GM12878 (cell line): ENCODE results near the gene TSPAN31. TPM values are rescaled to one million over a fixed set of nuclear protein-coding genes. Genes with fewer than 3 reads are reported as not detected.

Experiments used
- ATAC-seq: fragments of 200-7000 bp; cut with Tn5 transposase; 3 replicates; pipeline ENCODE4 v1.9.1; 2020; ENCODE audit warnings: mild to moderate bottlenecking, moderate library complexity
- BruUV-seq: library from RNA; stranded (reverse); fragments of 400-500 nt; replicated peaks from 2 replicates; lab custom pipeline; 2021; lab: Mats Ljungman, UMichigan
- CTCF ChIA-PET: fragments of 300-600 bp; sonication (Branson Sonifier 250); formaldehyde crosslinking; extraction: SDS; loops from one replicate; lab custom pipeline; 2021; ENCODE audit warnings: inconsistent platforms; lab: Yijun Ruan, JAX
- POLR2A ChIA-PET: fragments of 350-600 bp; formaldehyde crosslinking; extraction: SDS; loops from one replicate; lab custom pipeline; 2021; ENCODE audit warnings: inconsistent platforms; lab: Charles Lee
- RAD21 ChIA-PET: fragments of 300-600 bp; sonication (Branson Sonifier 250); formaldehyde crosslinking; loops from one replicate; lab custom pipeline; 2023; ENCODE audit warnings: antibody characterized with exemption; ENCODE audit not compliant: unreplicated experiment; lab: Charles Lee
- SMC1A ChIA-PET: fragments of 300-600 bp; sonication (Branson Sonifier 250); formaldehyde crosslinking; loops from one replicate; lab custom pipeline; 2023; ENCODE audit not compliant: unreplicated experiment, uncharacterized antibody; lab: Charles Lee
- DNase-seq: peaks from one replicate; pipeline ENCODE4 v3.0.0-alpha.2; 2011; ENCODE audit warnings: low read depth, low spot score
- FAIRE-seq: peaks from 3 replicates; lab custom pipeline; 2011; peaks lifted over from hg19 to GRCh38; lab: Jason Lieb, UNC
- H2AFZ ChIP-seq: 2 replicates; pipeline ENCODE4 v1.6.0; 2011; ENCODE audit warnings: low read depth, low read length, control low read depth; ENCODE audit not compliant: control insufficient read depth
- H3K27ac ChIP-seq: 2 replicates; pipeline ENCODE4 v1.5.1; 2011; ENCODE audit warnings: control low read depth; ENCODE audit not compliant: control insufficient read depth, insufficient read depth
- H3K27me3 ChIP-seq, 2 experiments: replicated peaks in 1 of 2; 2 replicates each; pipeline versions ENCODE4 v1.6.0 to v1.6.1; 2011; ENCODE audit warnings: low read length in 1 of 2; ENCODE audit not compliant: control insufficient read depth in 2 of 2, insufficient read depth in 2 of 2
- H3K36me3 ChIP-seq, 2 experiments: 2 replicates each; pipeline ENCODE4 v1.5.1; 2011; ENCODE audit warnings: low read length in 1 of 2; ENCODE audit not compliant: control insufficient read depth in 2 of 2, insufficient read depth in 2 of 2
- H3K4me1 ChIP-seq: 2 replicates; pipeline ENCODE4 v1.6.1; 2011; ENCODE audit warnings: mild to moderate bottlenecking, low read length, moderate library complexity, mixed read lengths; ENCODE audit not compliant: control insufficient read depth, insufficient read depth
- H3K4me2 ChIP-seq: 2 replicates; pipeline ENCODE4 v1.6.0; 2011; ENCODE audit warnings: control low read depth; ENCODE audit not compliant: control insufficient read depth, insufficient read depth
- H3K4me3 ChIP-seq: fragments of 200-600 bp; sonication (generic); 2 replicates; pipeline ENCODE4 v1.5.1; 2016
- H3K79me2 ChIP-seq: 2 replicates; pipeline ENCODE4 v1.6.0; 2011; ENCODE audit warnings: low read length; ENCODE audit not compliant: control insufficient read depth, insufficient read depth
- H3K9ac ChIP-seq: 2 replicates; pipeline ENCODE4 v1.8.0; 2011; ENCODE audit warnings: low read length, control low read depth, mixed read lengths; ENCODE audit not compliant: control insufficient read depth, insufficient read depth
- H3K9me3 ChIP-seq: replicated peaks from 3 replicates; pipeline ENCODE4 v1.5.1; 2011; ENCODE audit warnings: mild to moderate bottlenecking, low read length; ENCODE audit not compliant: control insufficient read depth, insufficient read depth
- H4K20me1 ChIP-seq: 2 replicates; pipeline ENCODE4 v1.6.0; 2011; ENCODE audit not compliant: control insufficient read depth, insufficient read depth
- ATF2 ChIP-seq: IDR thresholded peaks from 2 replicates; pipeline ENCODE4 v1.6.1; 2012; ENCODE audit warnings: low read length, inconsistent platforms
- BHLHE40 ChIP-seq, 2 experiments: fragments of 450-650 bp in 1 of 2; IDR thresholded peaks; 2 replicates each; pipeline ENCODE4 v1.6.1; 2011 to 2017; ENCODE audit warnings: low read depth in 2 of 2, borderline replicate concordance in 1 of 2, improper control_type of control experiment in 1 of 2, low read length in 1 of 2, mild to moderate bottlenecking in 1 of 2
- BMI1 ChIP-seq: fragments of 450-650 bp; IDR thresholded peaks from 2 replicates; pipeline ENCODE4 v1.6.1; 2016; ENCODE audit warnings: mild to moderate bottlenecking, moderate library complexity, borderline replicate concordance
- CBX5 ChIP-seq: sonication (generic); IDR thresholded peaks from 2 replicates; pipeline ENCODE4 v1.6.1; 2016; ENCODE audit warnings: low read depth, moderate library complexity, mild to moderate bottlenecking, inconsistent platforms
- CUX1 ChIP-seq: IDR thresholded peaks from 2 replicates; pipeline ENCODE4 v1.6.1; 2012; ENCODE audit warnings: improper control_type of control experiment, low read depth, low read length; ENCODE audit not compliant: insufficient replicate concordance
- NR2C1 ChIP-seq: fragments of 450-650 bp; IDR thresholded peaks from 2 replicates; pipeline ENCODE4 v1.6.1; 2017; ENCODE audit warnings: antibody characterized with exemption, mild to moderate bottlenecking, moderate library complexity
- RAD51 ChIP-seq: fragments of 450-650 bp; IDR thresholded peaks from 2 replicates; pipeline ENCODE4 v1.6.1; 2016; ENCODE audit warnings: moderate library complexity, mild to moderate bottlenecking, inconsistent platforms
- RBBP5 ChIP-seq: fragments of 200-600 bp; sonication (generic); conservative IDR thresholded peaks from 2 replicates; pipeline ENCODE4 v1.6.1; 2016
- SREBF1 ChIP-seq: IDR thresholded peaks from 2 replicates; pipeline ENCODE4 v1.6.1; 2012; ENCODE audit warnings: mild to moderate bottlenecking, low read length
- TCF3 ChIP-seq: IDR thresholded peaks from 2 replicates; pipeline ENCODE4 v1.6.1; 2012; ENCODE audit warnings: low read depth, mild to moderate bottlenecking, low read length, borderline replicate concordance; ENCODE audit not compliant: insufficient read depth
- WGBS: methylation state at CpG from one replicate; pipeline ENCODE4 v1.1.6; 2016; ENCODE audit warnings: low lambda C conversion rate; ENCODE audit not compliant: insufficient replicate concordance, insufficient coverage; ENCODE audit errors: missing lambda C conversion rate; 5-methylcytosine and 5-hydroxymethylcytosine counted together
- in situ Hi-C: fragments of 300-500 bp; cut with MboI; formaldehyde crosslinking; loops from 9 replicates; pipeline ENCODE4 v1.14.3; 2018; ENCODE audit warnings: mixed read lengths
- intact Hi-C: fragments of 100-400 bp; cut with micrococcal nuclease; formaldehyde crosslinking; loops from one replicate; pipeline ENCODE4 v1.14.2; 2022; ENCODE audit not compliant: unreplicated experiment
- polyA plus RNA-seq, 11 experiments: library from polyadenylated mRNA; depleted of rRNA in 4 of 11; unstranded in 6 of 11; stranded (reverse) in 5 of 11; fragments of >200 nt; fragmentation: Nextera tagmentation in 4 of 11; fragmentation: Illumina TruSeq in 1 of 11; extraction: Ambion mirVana in 4 of 11; extraction: Trizol in 1 of 11; gene quantifications; 1 replicate in 1 of 11; 2 replicates in 10 of 11; pipeline versions ENCODE4 v1.2.1 to v1.2.3, GENCODE V29; 2011 to 2016; ENCODE audit warnings: inconsistent platforms in 2 of 11, missing spikeins in 2 of 11, low read depth in 1 of 11
- total RNA-seq, 4 experiments: library from RNA; depleted of rRNA in 3 of 4; stranded (reverse); fragments of >200 nt in 3 of 4; fragmentation: Illumina TruSeq in 1 of 4; extraction: Trizol in 1 of 4; gene quantifications; 2 replicates each; pipeline versions ENCODE4 v1.2.1 to v1.2.3, GENCODE V29; 2013 to 2021
- TF ChIP-seq, protein P1 (sequence below): IDR thresholded peaks from 2 replicates; pipeline ENCODE4 v1.6.1; 2011; ENCODE audit warnings: low read depth, low read length, improper control_type of control experiment, borderline replicate concordance
- TF ChIP-seq, protein P2 (sequence below): fragments of 450-650 bp; IDR thresholded peaks from 2 replicates; pipeline ENCODE4 v1.6.1; 2017; ENCODE audit warnings: borderline replicate concordance

TSPAN31 gene
- total and polyA plus RNA-seq, 10 of the 15 experiments (the other 5 are each of a cell fraction or from before 2014, with no cell fraction given) = 11.8 to 32.2 (median 24.7) TPM

GRCh38 chr12:57732270-57732669 lies 12.6 kb upstream of the TSPAN31 start (continued):
- TF ChIP-seq, protein P1, sequence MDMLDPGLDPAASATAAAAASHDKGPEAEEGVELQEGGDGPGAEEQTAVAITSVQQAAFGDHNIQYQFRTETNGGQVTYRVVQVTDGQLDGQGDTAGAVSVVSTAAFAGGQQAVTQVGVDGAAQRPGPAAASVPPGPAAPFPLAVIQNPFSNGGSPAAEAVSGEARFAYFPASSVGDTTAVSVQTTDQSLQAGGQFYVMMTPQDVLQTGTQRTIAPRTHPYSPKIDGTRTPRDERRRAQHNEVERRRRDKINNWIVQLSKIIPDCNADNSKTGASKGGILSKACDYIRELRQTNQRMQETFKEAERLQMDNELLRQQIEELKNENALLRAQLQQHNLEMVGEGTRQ = no peak
- TF ChIP-seq TCF3 (no peak), ATF2 (no peak)
- TF ChIP-seq, all 136 proteins: peak for 0

DNA sequence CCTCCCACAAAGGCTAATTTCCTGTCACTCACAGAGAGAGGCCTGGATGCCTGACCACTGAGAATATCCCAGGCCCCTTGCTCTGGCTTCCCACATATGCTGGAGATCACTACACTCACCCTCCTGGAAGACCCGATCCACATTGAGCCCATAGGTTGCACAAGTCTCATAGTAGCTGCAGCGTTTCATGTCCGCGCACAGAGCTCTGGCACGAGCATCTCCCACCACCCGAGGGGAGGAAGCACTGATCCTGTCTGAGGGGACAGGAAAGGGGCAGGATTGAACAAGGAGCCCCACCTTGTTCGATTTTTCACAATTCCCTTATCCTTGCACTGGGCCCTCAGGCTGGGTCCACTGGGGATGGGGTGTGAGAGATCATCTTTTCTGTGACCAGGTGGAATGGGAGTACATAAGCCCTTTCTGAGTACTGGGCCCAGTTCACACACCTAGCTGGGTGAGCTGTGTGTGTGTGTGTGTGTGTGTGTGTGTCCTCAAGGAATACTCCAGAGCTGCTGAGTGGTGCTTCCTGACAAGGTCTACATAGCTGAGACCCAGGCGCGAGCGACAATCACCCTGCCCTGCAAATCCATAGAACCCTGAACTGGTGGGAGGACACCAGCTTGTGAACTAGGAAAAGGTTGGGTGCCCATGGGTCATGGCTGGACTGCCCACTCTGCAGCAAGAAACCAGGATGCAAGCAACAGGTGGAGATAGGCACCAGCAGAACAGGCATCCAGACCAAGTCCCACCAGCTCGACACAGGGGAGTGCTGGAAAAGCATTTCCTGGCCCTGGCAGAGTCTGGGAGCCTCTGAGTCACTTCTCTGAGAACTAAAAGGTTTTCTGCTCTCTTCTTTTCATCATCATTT lies 11.9 kb upstream of the TSPAN31 start:
- Histone ChIP-seq H3K27ac (no peak overlapping the region), H3K4me3 (no peak overlapping the region), H4K20me1 (no peaks in the 10 kb centered on the region), H2AFZ (no peak overlapping the region), H3K9ac (no peak overlapping the region), H3K4me1 (no peaks in the 10 kb centered on the region), H3K36me3 (peaks cover 4 to 12% of the 10 kb centered on the region in 2 experiments), H3K9me3 (no peaks in the 10 kb centered on the region), H3K79me2 (no peaks in the 10 kb centered on the region), H3K27me3 (no peaks in the 10 kb centered on the region), H3K4me2 (no peak overlapping the region)
- intact Hi-C loops (no loop called here), in situ Hi-C loops (no loop called here)
- SMC1A ChIA-PET = interaction anchor here (1.9 kb wide), 1 partner anchor 9 kb away, joined by 5 read pairs; no protein-coding TSS in a partner anchor
- no peak for DNase-seq
- no TSS peak for BruUV-seq
- RAD21 ChIA-PET = no interaction called here
- POLR2A ChIA-PET = no interaction called here
- CTCF ChIA-PET = interaction anchor here (0.6 to 1.3 kb wide), 5 partner anchors 8 to 460 kb away, joined by 3 to 4 read pairs (median 3); partner anchors contain the start of gene TSPAN31
- WGBS = 82% methylated on average over 11 of the region's 11 CpGs
- FAIRE-seq = no peak
- ATAC-seq = no peak
- TF ChIP-seq, protein P2, sequence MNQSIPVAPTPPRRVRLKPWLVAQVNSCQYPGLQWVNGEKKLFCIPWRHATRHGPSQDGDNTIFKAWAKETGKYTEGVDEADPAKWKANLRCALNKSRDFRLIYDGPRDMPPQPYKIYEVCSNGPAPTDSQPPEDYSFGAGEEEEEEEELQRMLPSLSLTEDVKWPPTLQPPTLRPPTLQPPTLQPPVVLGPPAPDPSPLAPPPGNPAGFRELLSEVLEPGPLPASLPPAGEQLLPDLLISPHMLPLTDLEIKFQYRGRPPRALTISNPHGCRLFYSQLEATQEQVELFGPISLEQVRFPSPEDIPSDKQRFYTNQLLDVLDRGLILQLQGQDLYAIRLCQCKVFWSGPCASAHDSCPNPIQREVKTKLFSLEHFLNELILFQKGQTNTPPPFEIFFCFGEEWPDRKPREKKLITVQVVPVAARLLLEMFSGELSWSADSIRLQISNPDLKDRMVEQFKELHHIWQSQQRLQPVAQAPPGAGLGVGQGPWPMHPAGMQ = no peak
- no peak for TF ChIP-seq RBBP5
- no peak for TF ChIP-seq BMI1
- no peak for TF ChIP-seq SREBF1
- no peak for TF ChIP-seq NR2C1
- no peak for TF ChIP-seq CUX1
- TF ChIP-seq RAD51 = no peak
- no peak for TF ChIP-seq BHLHE40 (IDR thresholded peaks at IDR 0.05; ENCODE audit: borderline replicate concordance in 1 of 2, low read depth in 2 of 2, low read length in 1 of 2)
- no peak for TF ChIP-seq CBX5
